GM19099 (cell line): ENCODE measurements around the gene FAM171A1.

ENCODE experiments used
- POLR2A ChIP-seq: IDR thresholded peaks from 3 replicates; pipeline ENCODE4 v1.6.1; 2011; ENCODE audit warnings: low read depth; ENCODE audit not compliant: insufficient read length; ENCODE audit errors: extremely low read depth

The FAM171A1 gene

DNA sequence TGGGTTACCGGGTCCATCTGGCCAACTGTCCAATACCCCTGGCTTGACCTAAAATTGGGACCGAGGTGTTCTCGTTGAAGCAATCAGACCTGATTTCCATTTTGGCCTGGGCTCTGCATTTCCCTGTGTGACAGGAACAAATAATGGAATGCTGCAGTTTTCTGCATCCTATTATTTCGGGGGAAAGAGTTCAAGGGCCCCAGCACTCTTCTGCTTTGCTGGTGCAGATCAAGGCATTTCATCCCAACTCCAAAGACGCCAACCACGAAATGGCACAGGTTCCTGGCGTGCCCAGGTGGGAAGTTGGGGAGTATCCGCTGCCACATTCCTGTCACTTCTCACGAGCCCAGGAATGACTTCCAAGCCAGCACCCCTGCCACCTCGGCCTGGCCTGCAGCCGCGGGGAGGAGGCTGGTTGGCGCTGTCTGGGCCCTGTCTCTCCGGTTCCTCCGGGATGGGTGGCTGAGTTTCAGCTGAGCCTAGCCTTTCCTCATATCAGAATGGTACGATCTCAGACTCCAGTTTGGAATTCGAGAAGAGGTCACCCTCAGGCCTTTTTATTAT lies 56.5 kb downstream of the FAM171A1 start:
- no peak for TF ChIP-seq POLR2A

- TF ChIP-seq POLR2A, result no peak
Observed at GRCh38 chr10:15313843-15314242, 57.2 kb downstream of the FAM171A1 start.

GRCh38 chr10:15313047-15313446 lies 58.0 kb downstream of the FAM171A1 start:
- TF ChIP-seq POLR2A, result no peak

DNA sequence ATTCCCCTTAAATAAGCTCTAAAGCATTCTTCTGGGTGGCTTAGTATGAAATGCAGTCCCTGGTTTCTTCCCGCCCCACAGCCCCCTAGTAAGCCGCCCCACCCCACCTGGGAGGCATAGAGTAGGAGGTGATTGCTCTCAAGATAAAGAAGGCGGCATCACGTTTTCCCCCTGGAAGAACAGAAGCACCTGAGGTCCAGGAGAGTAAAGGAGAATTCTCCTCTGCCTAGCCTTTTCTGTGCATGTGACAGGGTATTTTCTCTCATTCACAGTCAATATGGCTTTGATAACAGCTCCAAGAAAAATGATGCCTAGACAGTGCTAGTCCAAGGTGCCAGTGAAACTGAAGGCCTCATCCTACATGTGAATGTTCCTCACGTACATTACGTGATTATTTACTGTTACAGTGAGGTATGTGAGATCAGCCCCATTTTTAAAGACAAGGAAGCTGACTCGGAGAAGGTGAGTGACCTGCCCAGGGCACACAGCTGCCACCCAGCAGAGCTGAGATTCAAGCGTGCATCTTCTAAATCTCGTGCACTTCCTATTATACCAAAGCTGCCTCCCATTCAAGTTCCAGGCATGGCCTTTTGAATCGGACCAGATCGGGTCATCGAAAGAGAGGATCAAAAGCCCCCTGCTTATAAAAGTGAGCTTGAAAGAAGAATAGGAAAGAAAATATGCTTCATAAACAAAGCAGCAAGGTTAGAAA lies 59.4 kb downstream of the FAM171A1 start:
- no peak for TF ChIP-seq POLR2A

GRCh38 chr10:15310776-15311568 lies 60.1 kb downstream of the FAM171A1 start:
- no peak for TF ChIP-seq POLR2A

DNA sequence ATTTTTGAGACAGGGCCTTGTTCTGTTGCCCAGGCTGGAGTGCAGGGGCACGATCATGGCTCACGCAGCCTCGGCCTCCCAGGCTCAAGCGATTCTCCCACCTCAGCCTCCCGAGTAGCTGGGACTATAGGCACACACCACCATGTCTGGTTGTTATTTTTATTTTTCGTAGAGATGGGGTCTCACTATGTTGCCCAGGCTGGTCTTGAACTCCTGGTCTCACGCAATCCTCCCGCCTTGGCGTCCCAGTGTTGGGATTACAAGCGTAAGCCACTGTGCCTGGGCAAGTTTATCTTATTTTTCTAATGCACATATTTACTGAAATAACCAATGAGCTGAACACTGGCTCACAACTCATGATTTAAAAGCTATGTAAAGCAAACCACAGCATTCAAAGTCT lies 61.9 kb downstream of the FAM171A1 start:
- TF ChIP-seq POLR2A, result no peak

DNA sequence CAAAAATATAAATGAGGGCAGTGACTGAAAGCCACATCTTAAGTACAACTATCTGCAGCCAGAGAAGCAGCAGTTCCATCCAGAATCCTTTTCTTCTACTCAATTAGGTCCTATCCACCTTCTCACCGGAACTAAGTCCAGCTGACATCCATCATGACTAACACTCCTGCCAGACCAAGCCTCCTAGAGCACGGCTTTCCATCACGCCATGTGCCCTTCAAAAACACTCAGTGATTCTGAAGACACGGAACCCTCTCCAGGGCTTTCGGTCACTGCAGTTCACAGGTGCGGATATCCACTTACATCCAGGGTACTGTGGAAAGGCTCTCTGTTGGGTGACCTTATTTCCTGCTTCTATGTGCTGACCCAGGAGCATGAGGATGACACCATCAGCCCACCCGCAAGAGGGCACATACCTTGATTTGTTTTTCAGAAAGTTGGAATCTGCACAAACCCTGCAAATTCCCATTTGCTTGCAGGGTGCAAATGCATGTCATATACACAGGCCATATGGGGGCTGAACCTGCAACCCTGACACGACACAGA lies 64.3 kb downstream of the FAM171A1 start:
- no peak for TF ChIP-seq POLR2A

DNA sequence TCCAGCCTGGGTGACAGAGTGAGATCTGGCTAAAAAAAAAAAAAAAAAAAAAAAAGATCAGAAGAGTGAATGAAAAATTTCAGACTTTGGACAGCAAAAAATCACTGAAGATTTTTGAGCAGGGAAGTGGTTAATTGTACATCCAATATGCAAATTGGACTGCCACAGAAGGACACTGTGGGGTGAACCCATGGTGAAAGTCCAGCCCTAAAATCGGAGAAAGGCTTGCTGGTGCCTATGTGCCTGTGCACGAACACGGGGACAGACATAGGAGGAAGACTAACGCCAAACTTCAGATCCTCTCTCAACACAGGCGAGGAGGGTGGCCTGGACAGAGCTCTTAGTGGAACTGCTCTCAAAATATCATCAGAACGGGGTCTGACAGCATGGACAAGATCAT lies 65.5 kb downstream of the FAM171A1 start:
- TF ChIP-seq POLR2A, result no peak

DNA sequence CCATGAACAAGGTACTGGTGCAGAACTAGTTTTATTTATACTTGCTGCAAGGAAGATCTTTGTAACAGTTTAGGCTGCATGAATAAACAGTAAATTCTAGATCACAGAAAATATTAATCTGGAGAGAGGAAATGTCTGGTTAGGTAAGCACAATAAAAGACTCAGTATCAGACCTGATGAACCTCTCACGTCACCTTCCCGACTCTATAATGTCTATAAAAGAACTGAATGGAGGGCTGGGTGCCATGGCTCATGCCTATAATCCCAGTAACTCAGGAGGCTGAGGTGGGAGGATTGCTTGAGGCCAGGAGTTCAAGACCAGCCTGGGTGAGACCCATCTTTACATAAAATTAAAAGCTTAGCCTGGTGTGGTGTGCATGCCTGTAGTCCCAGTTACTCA lies 65.9 kb downstream of the FAM171A1 start:
- TF ChIP-seq POLR2A, result no peak

DNA sequence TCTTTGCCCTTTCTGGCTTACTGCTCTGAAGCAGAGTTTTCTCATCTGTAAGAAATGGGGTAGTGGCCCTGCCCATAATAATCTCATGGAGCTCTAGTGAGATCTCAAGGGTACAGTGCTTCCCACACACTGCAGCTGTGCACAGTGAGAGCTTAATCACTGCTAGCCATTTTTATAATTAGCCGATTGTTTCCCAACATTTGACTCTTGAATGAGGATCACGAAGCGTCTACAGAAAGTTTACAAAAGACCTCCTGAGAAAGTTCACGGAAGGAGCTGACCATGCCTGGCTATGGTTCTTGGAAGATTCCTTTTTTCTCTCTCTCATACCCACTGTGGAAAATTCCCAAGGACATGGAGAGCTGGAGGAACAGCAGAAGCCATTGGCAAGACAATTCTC lies 70.4 kb downstream of the FAM171A1 start:
- TF ChIP-seq POLR2A, result no peak

DNA sequence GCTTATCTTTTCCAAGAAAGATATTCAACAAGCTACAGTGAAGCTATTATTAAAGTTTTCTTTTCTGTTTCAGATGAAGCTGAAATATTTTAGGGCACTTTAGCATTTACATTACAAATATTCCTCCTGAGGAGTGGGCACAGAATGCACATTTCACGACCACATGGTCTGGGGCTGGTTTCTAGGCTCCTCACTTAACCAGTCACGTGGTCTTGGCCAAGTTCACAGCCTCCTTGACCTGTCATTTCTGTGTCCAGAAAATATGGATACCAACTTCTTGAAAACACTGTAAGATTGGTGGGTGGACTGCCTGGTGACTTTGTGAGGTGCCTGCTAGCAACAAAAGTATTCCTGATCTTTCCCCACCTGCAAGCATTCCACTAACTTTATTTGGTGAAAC lies 70.9 kb downstream of the FAM171A1 start:
- TF ChIP-seq POLR2A, result no peak

GRCh38 chr10:15296701-15297100 lies 74.4 kb downstream of the FAM171A1 start:
- TF ChIP-seq POLR2A, result no peak

- no peak for TF ChIP-seq POLR2A
Observed at GRCh38 chr10:15295537-15296325, 75.4 kb downstream of the FAM171A1 start.

GRCh38 chr10:15293862-15294842 lies 76.9 kb downstream of the FAM171A1 start:
- no peak for TF ChIP-seq POLR2A
